Neural progenitor cell (in vitro differentiated cells): ENCODE data around the gene ADCY4. TPM values are rescaled to one million over a fixed set of nuclear protein-coding genes. Genes with fewer than 3 reads are reported as not detected.
A peak's percentile ranks its signal among the peaks of the same experiment; 100 is the strongest.

Source experiments
- DNase-seq: peaks from one replicate; pipeline ENCODE4 v3.0.0-alpha.2; 2016; ENCODE audit warnings: low spot score
- H2AFZ ChIP-seq: fragments of 200-600 bp; sonication (generic); replicated peaks from 2 replicates; pipeline ENCODE4 v1.6.1; 2016; ENCODE audit warnings: antibody characterized with exemption
- H3F3A ChIP-seq: fragments of 200-600 bp; sonication (generic); 2 replicates; pipeline ENCODE4 v1.6.1; 2016; ENCODE audit warnings: antibody characterized with exemption, low read depth
- H3K27ac ChIP-seq: fragments of 200-600 bp; sonication (generic); 2 replicates; pipeline ENCODE4 v1.5.1; 2016; ENCODE audit warnings: mild to moderate bottlenecking
- H3K27me3 ChIP-seq: fragments of 200-600 bp; sonication (generic); 2 replicates; pipeline ENCODE4 v1.6.1; 2016; ENCODE audit warnings: mild to moderate bottlenecking, moderate library complexity
- H3K36me3 ChIP-seq: fragments of 200-600 bp; sonication (generic); 2 replicates; pipeline ENCODE4 v1.5.1; 2016
- H3K4me1 ChIP-seq: fragments of 200-600 bp; sonication (generic); 2 replicates; pipeline ENCODE4 v1.6.1; 2016; ENCODE audit warnings: mixed run types
- H3K4me2 ChIP-seq: fragments of 200-600 bp; sonication (generic); 2 replicates; pipeline ENCODE4 v1.6.1; 2016
- H3K4me3 ChIP-seq: fragments of 200-600 bp; sonication (generic); 2 replicates; pipeline ENCODE4 v1.5.1; 2016
- H3K79me2 ChIP-seq: fragments of 200-600 bp; sonication (generic); 2 replicates; pipeline ENCODE4 v1.6.1; 2016; ENCODE audit warnings: low read depth
- H3K9ac ChIP-seq: fragments of 200-600 bp; sonication (generic); 2 replicates; pipeline ENCODE4 v1.6.1; 2016
- H3K9me3 ChIP-seq: fragments of 200-600 bp; sonication (generic); 2 replicates; pipeline ENCODE4 v1.5.1; 2016; ENCODE audit warnings: low read depth
- H4K20me1 ChIP-seq: fragments of 200-600 bp; sonication (generic); 2 replicates; pipeline ENCODE4 v1.6.1; 2016; ENCODE audit warnings: low read depth
- H3K27ac Mint-ChIP-seq: 3 replicates; pipeline ENCODE4 v1.8.0; 2021; ENCODE audit warnings: mixed read lengths
- H3K27me3 Mint-ChIP-seq: 2 replicates; pipeline ENCODE4 v1.8.0; 2022; ENCODE audit warnings: low read depth, mild to moderate bottlenecking, inconsistent platforms, moderate library complexity, mixed read lengths; ENCODE audit not compliant: insufficient read depth
- H3K36me3 Mint-ChIP-seq: 3 replicates; pipeline ENCODE4 v1.8.0; 2021; ENCODE audit warnings: mixed read lengths
- H3K4me1 Mint-ChIP-seq: 3 replicates; pipeline ENCODE4 v1.8.0; 2021; ENCODE audit warnings: mixed read lengths
- H3K4me3 Mint-ChIP-seq: 3 replicates; pipeline ENCODE4 v1.8.0; 2021; ENCODE audit warnings: mild to moderate bottlenecking, moderate library complexity, mixed read lengths
- H3K9me3 Mint-ChIP-seq: 3 replicates; pipeline ENCODE4 v1.8.0; 2020; ENCODE audit warnings: mixed read lengths
- EZH2 ChIP-seq: fragments of 200-600 bp; sonication (generic); IDR thresholded peaks from 2 replicates; pipeline ENCODE4 v1.6.1; 2017; ENCODE audit warnings: antibody characterized with exemption, mild to moderate bottlenecking, moderate library complexity
- EZH2phosphoT487 ChIP-seq: fragments of 200-600 bp; sonication (generic); IDR thresholded peaks from 2 replicates; pipeline ENCODE4 v1.6.1; 2017; ENCODE audit warnings: antibody characterized with exemption
- total RNA-seq: library from RNA; depleted of rRNA; stranded (reverse); fragments of >200 nt; gene quantifications from 2 replicates; pipeline ENCODE4 v1.2.3, GENCODE V29; 2015; ENCODE audit warnings: low replicate concordance
- TF ChIP-seq, protein P1 (sequence below): fragments of 200-600 bp; sonication (generic); IDR thresholded peaks from 2 replicates; pipeline ENCODE4 v1.5.1; 2017; ENCODE audit warnings: antibody characterized with exemption, mild to moderate bottlenecking

The ADCY4 gene
- total RNA-seq, 1 donor from 2014 or later = not detected

DNA sequence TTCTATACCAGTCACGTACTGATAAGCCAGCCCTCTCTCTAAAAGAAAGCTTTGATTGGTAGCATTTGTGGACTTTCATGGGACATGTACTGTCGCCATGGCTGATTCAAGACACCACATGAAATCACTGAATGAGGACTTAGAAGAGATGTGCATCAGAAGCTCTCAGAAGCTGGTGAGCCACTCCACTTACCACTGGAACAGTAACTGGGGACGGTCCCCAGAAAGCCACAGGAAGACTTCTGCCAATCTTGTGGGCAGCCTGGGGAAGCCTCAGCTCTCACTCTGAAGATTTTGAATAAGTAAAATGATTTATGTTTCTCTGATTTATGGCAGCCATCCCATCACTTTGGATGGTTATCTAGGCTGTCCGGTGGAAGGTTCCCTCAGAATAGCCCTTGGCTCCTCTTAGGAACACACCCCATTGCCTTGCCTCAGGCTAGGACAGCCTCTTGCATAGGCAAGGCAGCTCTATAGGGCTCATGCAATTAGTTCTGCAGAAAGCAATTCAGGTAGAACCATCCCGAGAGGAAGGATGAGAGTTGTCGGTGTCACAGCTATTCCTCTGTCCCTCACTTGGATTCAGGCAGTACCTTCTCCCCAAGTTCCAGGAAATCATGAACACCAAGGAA lies 45.1 kb downstream of the ADCY4 start:
- H3K4me2 ChIP-seq = no peak overlapping the region
- no peaks in the 10 kb centered on the region for H3K79me2 ChIP-seq
- H3K27ac Mint-ChIP-seq = no peak overlapping the region
- no peaks in the 10 kb centered on the region for H3K9me3 ChIP-seq
- no peaks in the 10 kb centered on the region for H4K20me1 ChIP-seq
- peaks cover 7% of the 10 kb centered on the region for H3K36me3 Mint-ChIP-seq
- H3K4me3 ChIP-seq = no peak overlapping the region
- peaks cover 2% of the 10 kb centered on the region for H3K27me3 Mint-ChIP-seq
- no peaks in the 10 kb centered on the region for H3K9me3 Mint-ChIP-seq
- no peak for TF ChIP-seq EZH2phosphoT487
- TF ChIP-seq, protein P1, sequence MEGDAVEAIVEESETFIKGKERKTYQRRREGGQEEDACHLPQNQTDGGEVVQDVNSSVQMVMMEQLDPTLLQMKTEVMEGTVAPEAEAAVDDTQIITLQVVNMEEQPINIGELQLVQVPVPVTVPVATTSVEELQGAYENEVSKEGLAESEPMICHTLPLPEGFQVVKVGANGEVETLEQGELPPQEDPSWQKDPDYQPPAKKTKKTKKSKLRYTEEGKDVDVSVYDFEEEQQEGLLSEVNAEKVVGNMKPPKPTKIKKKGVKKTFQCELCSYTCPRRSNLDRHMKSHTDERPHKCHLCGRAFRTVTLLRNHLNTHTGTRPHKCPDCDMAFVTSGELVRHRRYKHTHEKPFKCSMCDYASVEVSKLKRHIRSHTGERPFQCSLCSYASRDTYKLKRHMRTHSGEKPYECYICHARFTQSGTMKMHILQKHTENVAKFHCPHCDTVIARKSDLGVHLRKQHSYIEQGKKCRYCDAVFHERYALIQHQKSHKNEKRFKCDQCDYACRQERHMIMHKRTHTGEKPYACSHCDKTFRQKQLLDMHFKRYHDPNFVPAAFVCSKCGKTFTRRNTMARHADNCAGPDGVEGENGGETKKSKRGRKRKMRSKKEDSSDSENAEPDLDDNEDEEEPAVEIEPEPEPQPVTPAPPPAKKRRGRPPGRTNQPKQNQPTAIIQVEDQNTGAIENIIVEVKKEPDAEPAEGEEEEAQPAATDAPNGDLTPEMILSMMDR = no peak
- TF ChIP-seq EZH2 = no peak
- H2AFZ ChIP-seq = no peak overlapping the region
- H3K9ac ChIP-seq = peak overlapping the region; percentile 13
- no peaks in the 10 kb centered on the region for H3K27me3 ChIP-seq
- no peak for DNase-seq
- no peaks in the 10 kb centered on the region for H3K36me3 ChIP-seq
- H3K4me1 ChIP-seq = no peaks in the 10 kb centered on the region
- H3K4me3 Mint-ChIP-seq = no peak overlapping the region
- H3K4me1 Mint-ChIP-seq = no peaks in the 10 kb centered on the region
- H3F3A ChIP-seq = no peaks in the 10 kb centered on the region
- no peak overlapping the region for H3K27ac ChIP-seq

DNA sequence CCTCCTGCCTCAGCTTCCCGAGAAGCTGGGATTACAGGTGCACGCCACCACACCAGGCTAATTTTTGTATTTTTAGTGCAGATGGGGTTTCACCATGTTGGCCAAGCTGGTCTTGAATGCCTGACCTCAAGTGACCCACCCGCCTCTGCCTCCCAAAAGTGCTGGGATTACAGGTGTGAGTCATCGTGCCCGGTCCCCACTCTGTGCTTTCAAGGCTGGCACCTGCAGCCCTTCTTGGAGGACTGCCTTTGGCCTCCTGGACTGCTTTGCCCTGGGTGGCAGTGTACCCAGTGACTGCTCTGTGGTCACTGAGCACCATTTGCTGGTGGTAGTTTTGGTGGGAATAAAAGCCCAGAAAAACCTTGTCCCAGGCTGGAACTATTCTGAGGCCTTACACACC lies 47.9 kb downstream of the ADCY4 start:
- no peaks in the 10 kb centered on the region for H3F3A ChIP-seq
- no peak for DNase-seq
- H3K36me3 ChIP-seq = no peaks in the 10 kb centered on the region
- H3K9me3 Mint-ChIP-seq = no peaks in the 10 kb centered on the region
- no peak overlapping the region for H3K4me3 Mint-ChIP-seq
- TF ChIP-seq, protein P1 = no peak
- TF ChIP-seq EZH2phosphoT487 = no peak
- TF ChIP-seq EZH2 = no peak
- no peak overlapping the region for H2AFZ ChIP-seq
- no peaks in the 10 kb centered on the region for H3K4me1 Mint-ChIP-seq
- no peak overlapping the region for H3K27ac Mint-ChIP-seq
- no peaks in the 10 kb centered on the region for H3K9me3 ChIP-seq
- H3K27ac ChIP-seq = no peak overlapping the region
- no peak overlapping the region for H3K9ac ChIP-seq
- no peak overlapping the region for H3K4me2 ChIP-seq
- peaks cover 7% of the 10 kb centered on the region for H3K36me3 Mint-ChIP-seq
- no peaks in the 10 kb centered on the region for H4K20me1 ChIP-seq
- H3K4me1 ChIP-seq = no peaks in the 10 kb centered on the region
- H3K27me3 Mint-ChIP-seq = peaks cover 2% of the 10 kb centered on the region
- no peak overlapping the region for H3K4me3 ChIP-seq
- no peaks in the 10 kb centered on the region for H3K27me3 ChIP-seq
- H3K79me2 ChIP-seq = no peaks in the 10 kb centered on the region

DNA sequence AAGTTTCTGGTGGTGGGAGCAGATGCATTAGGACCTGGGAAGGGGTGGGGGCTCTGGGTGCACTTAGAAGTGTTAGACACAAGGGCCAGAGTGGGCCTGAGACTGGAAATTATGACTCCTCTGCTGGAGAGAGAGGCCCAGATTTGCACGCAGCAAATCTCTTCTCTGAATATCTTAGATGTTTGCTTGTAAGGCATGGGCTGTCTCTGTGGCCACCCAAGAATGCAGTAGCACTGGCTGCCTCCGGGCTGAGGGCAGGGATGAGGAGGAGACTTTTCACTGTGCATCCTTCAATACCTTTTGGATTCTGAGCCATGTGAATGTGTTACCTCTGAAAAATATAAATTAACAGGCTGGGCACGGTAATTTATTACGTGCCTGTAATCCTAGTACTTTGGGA lies 49.5 kb downstream of the ADCY4 start:
- Histone ChIP-seq H3K27me3 (no peaks in the 10 kb centered on the region), H3K27ac (no peak overlapping the region), H3K4me3 (no peak overlapping the region), H4K20me1 (no peaks in the 10 kb centered on the region), H2AFZ (no peak overlapping the region), H3K4me1 (no peaks in the 10 kb centered on the region), H3K9ac (no peak overlapping the region), H3K4me2 (no peak overlapping the region), H3K9me3 (no peaks in the 10 kb centered on the region), H3K79me2 (no peaks in the 10 kb centered on the region), H3K36me3 (no peaks in the 10 kb centered on the region), H3F3A (no peaks in the 10 kb centered on the region)
- H3K9me3 Mint-ChIP-seq = no peaks in the 10 kb centered on the region
- H3K36me3 Mint-ChIP-seq = peaks cover under 1% of the 10 kb centered on the region
- no peaks in the 10 kb centered on the region for H3K4me1 Mint-ChIP-seq
- peak overlapping the region; percentile 25 for H3K27ac Mint-ChIP-seq
- DNase-seq = no peak
- H3K4me3 Mint-ChIP-seq = no peak overlapping the region
- TF ChIP-seq EZH2 (no peak), EZH2phosphoT487 (no peak)
- TF ChIP-seq, protein P1 = no peak
- peaks cover 2% of the 10 kb centered on the region for H3K27me3 Mint-ChIP-seq
